CD4-positive, alpha-beta T cell treated with Interleukin-10 for 1 hour (primary cell): ENCODE measurements around the gene ZNF892.

ENCODE experiments used
- DNase-seq: peaks from one replicate; pipeline ENCODE4 v3.0.0-alpha.2; 2020

The ZNF892 gene

GRCh38 chr2:95207111-95207961 is at the start of gene ZNF892:
TSS of gene ZNF892 (plus strand) at chr2:95207521. CDS start at chr2:95207816, 295 bp downstream.
- DNase-seq, result peak; percentile 81

GRCh38 chr2:95158441-95158840 is 48.9 kb upstream of the ZNF892 start:
- DNase-seq, result no peak

- no peak for DNase-seq
These were observed 48.3 kb upstream of the ZNF892 start for GRCh38 chr2:95158891-95159619.

- DNase-seq, result peak; percentile 83
These were observed 47.5 kb upstream of the ZNF892 start, which contains the start of gene ZNF514 for GRCh38 chr2:95159690-95160449. TSS of gene ZNF514 (minus strand) at chr2:95159848. CDS start at chr2:95153253, 6,595 bp downstream.

GRCh38 chr2:95165030-95165370 is 42.3 kb upstream of the ZNF892 start:
- no peak for DNase-seq

- peak; percentile 97 for DNase-seq
These were observed 41.8 kb upstream of the ZNF892 start, which contains the start of gene ZNF2 for GRCh38 chr2:95165371-95166064. TSS of gene ZNF2 (plus strand) at chr2:95165809. CDS start at chr2:95176227, 10,418 bp downstream.

- no peak for DNase-seq
These were observed 41.1 kb upstream of the ZNF892 start for GRCh38 chr2:95166065-95166763.

GRCh38 chr2:95171902-95172301 is 35.4 kb upstream of the ZNF892 start:
- no peak for DNase-seq

GRCh38 chr2:95174031-95174542 is 33.2 kb upstream of the ZNF892 start:
- no peak for DNase-seq

GRCh38 chr2:95179451-95179850 is 27.9 kb upstream of the ZNF892 start:
- no peak for DNase-seq

- DNase-seq, result no peak
These were observed 25.5 kb upstream of the ZNF892 start for GRCh38 chr2:95181774-95182173.

GRCh38 chr2:95185197-95185596 is 22.1 kb upstream of the ZNF892 start:
- no peak for DNase-seq

- no peak for DNase-seq
These were observed 21.3 kb upstream of the ZNF892 start for GRCh38 chr2:95185973-95186372.

GRCh38 chr2:95192956-95193355 is 14.4 kb upstream of the ZNF892 start:
- DNase-seq, result peak; percentile 45

- no peak for DNase-seq
These were observed 3.4 kb upstream of the ZNF892 start for GRCh38 chr2:95203911-95204310.

- DNase-seq, result no peak
These were observed 2.9 kb upstream of the ZNF892 start for GRCh38 chr2:95204396-95204795.

GRCh38 chr2:95206096-95206495 is 1.2 kb upstream of the ZNF892 start:
- no peak for DNase-seq

GRCh38 chr2:95208106-95208505 is 785 bp downstream of the ZNF892 start:
- DNase-seq, result no peak

- no peak for DNase-seq
These were observed 7.8 kb downstream of the ZNF892 start for GRCh38 chr2:95215018-95215612.

GRCh38 chr2:95220449-95220848 is 13.1 kb downstream of the ZNF892 start:
- DNase-seq, result no peak

- no peak for DNase-seq
These were observed 18.3 kb downstream of the ZNF892 start for GRCh38 chr2:95225658-95226057.
